Measurements from ENCODE around the gene TBPL1. TPM values are rescaled to one million over a fixed set of nuclear protein-coding genes. Genes with fewer than 3 reads are reported as not detected.
"Not testable (repeated sequence)": the region's sequence is repeated elsewhere in the genome, so short reads cannot be mapped to it uniquely, and the experiment has no call there.

TBPL1 gene
- total RNA-seq, 3 donors from 2014 or later: 46.4 to 48.0 (median 47.9) TPM

GRCh38 chr6:133958791-133959190 is 5.8 kb downstream of the TBPL1 start:
- ATAC-seq: no peak
- no peaks in the 10 kb centered on the region for H3K9me3 Mint-ChIP-seq
- DNase-seq: no peak
- H3K27me3 Mint-ChIP-seq (ENCODE audit: low read depth): no peaks in the 10 kb centered on the region
- peaks cover 3% of the 10 kb centered on the region for H3K36me3 Mint-ChIP-seq (ENCODE audit: insufficient read depth)
- no peak overlapping the region for H3K4me3 Mint-ChIP-seq
- peaks cover 82% of the 10 kb centered on the region for H3K4me1 Mint-ChIP-seq (ENCODE audit: low read depth)

DNA sequence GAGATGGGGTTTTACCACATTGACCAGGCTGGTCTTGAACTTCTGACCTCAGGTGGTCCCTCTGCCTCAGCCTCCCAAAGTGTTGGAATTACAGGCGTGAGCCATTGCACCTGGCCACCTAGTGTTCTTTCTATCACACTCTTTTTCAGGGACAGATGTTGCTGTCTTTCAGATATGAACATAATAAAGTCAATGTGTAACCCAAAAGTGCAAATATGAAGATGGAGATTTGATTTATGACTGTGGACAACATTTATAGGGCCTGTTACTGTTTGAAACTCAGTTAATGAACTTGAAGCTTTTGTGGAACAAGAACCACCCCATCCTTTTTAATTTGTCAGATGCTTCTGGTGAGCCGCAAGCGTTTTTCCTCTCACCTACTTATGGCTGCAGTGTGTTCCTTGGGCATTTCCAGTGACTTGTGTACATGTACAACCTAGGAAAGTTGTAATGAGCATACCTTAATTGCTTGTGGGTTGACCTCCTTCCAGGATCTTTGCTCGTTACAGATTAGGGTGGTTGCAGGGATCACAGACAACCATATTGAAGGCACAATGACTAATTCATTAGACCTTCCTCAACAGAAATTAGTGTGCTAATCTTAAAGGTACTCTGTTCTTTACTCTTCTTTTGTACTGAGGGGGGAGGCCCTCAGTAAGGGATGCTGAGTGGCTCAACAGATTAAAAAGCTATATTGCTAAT is 6.8 kb downstream of the TBPL1 start:
- Mint-ChIP-seq H3K36me3 (ENCODE audit: insufficient read depth) (peaks cover 3% of the 10 kb centered on the region), H3K9me3 (no peaks in the 10 kb centered on the region), H3K4me3 (no peak overlapping the region), H3K27me3 (ENCODE audit: low read depth) (no peaks in the 10 kb centered on the region), H3K4me1 (ENCODE audit: low read depth) (peaks cover 82% of the 10 kb centered on the region)
- ATAC-seq (no peak), DNase-seq (no peak)

- Mint-ChIP-seq H3K4me1 (ENCODE audit: low read depth) (peaks cover 74% of the 10 kb centered on the region), H3K4me3 (no peak overlapping the region), H3K27me3 (ENCODE audit: low read depth) (no peaks in the 10 kb centered on the region), H3K36me3 (ENCODE audit: insufficient read depth) (peaks cover 3% of the 10 kb centered on the region), H3K9me3 (no peaks in the 10 kb centered on the region)
- DNase-seq (no peak), ATAC-seq (no peak)
Measured at GRCh38 chr6:133961831-133962230, 8.8 kb downstream of the TBPL1 start.

DNA sequence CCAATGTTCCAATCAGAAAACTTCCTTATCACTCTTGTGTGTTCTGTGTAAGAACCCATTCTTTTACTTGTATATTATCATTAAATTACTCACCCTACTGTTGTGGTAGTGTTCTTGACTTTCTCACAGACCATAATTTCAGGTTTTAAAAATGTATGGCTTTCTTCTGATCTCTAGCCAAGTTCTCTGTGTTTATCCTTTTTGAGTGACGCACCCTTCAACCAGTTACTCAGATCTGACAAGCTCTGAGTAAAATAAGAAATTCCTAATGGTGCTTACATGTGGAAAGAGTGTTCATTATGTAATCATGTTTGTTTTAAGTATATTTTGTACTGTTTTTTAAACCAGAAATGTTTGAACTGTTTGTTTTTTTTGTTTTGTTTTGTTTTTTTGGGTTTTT is 11.0 kb downstream of the TBPL1 start:
- no peak overlapping the region for H3K4me3 Mint-ChIP-seq
- DNase-seq: no peak
- peaks cover 3% of the 10 kb centered on the region for H3K36me3 Mint-ChIP-seq (ENCODE audit: insufficient read depth)
- peaks cover 63% of the 10 kb centered on the region for H3K4me1 Mint-ChIP-seq (ENCODE audit: low read depth)
- no peaks in the 10 kb centered on the region for H3K27me3 Mint-ChIP-seq (ENCODE audit: low read depth)
- peak; percentile 75 to 77 for ATAC-seq
- H3K9me3 Mint-ChIP-seq: no peaks in the 10 kb centered on the region

DNA sequence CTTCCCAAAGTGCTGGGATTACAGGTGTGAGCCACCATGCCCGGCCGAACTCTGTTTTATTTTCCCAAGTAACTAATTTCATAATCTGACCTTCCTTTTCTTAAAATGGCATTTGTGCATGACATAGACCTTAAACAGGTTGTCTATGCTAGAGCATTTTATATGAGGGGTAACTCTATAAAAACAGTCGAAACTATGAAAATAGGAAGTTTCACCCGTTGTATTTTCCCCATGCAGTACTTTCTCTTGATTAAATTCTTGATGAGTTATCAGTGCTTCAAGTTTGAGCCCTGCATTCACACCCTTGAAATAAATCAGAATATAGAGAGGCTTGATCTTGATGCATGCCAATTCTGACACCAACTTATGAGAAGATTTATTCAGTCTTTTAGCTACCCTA is 11.7 kb downstream of the TBPL1 start:
- ATAC-seq (no peak), DNase-seq (no peak)
- Mint-ChIP-seq H3K4me1 (ENCODE audit: low read depth) (peaks cover 64% of the 10 kb centered on the region), H3K9me3 (no peaks in the 10 kb centered on the region), H3K4me3 (no peak overlapping the region), H3K27me3 (ENCODE audit: low read depth) (no peaks in the 10 kb centered on the region), H3K36me3 (ENCODE audit: insufficient read depth) (peaks cover 3% of the 10 kb centered on the region)

DNA sequence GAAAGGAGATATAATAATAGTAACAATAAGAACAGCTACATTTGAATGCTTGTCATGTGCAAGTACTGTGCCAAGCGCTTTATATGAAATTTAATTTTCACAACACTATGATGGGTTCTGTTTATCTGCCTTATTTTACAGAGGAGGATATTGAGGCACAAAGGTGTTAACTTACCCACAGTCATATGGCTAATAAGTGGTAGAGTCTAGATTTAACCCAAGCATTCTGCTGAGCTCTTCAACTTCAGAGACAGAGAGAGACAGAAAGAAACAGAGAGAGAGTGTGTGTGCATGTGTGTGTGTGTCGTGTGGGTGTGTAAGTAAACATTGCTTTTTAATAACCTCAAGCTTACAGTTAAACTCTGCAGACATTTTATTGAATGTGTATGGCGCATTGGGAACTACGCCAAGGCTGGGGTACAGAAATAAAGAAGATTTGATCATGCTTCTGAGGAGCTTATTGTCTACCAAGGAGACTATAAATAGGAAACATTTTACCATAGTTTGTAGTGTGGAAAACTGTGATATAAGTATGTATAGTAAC is 12.9 kb downstream of the TBPL1 start:
- no peak for ATAC-seq
- no peak for DNase-seq
- Mint-ChIP-seq H3K9me3 (no peaks in the 10 kb centered on the region), H3K4me1 (ENCODE audit: low read depth) (peaks cover 62% of the 10 kb centered on the region), H3K36me3 (ENCODE audit: insufficient read depth) (peaks cover 3% of the 10 kb centered on the region), H3K4me3 (no peak overlapping the region), H3K27me3 (ENCODE audit: low read depth) (no peaks in the 10 kb centered on the region)

DNA sequence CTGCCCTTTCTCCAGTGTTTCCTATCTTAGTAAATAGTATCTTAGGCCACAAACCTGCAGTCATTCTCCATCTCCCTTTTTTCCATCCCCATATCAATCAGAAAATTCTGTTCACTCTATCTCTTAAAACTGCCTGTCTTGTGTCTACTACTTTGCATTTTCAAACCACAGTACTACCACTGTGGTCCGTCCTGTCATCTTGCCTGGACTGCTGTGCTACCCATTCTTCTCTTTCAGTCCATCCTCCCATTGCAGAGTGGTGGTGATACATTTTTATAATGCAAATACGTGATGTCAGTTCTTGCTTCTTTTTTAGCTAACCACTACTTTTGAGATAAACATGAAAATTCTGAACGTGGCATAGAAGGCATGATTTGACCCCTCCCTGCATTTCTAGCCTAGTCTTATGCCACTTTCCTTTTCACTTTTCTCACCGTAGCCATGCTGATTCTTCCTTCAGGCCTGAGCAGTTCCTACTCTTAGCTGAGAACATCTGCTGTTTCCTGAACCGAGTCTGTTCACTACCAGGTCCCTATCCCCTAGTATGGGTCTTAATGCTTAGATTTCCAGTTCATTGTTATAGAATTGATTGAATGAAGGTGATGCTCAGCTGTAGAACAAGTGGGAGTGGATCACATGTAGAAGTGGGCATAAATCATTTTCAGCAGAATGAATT is 13.8 kb downstream of the TBPL1 start:
- H3K27me3 Mint-ChIP-seq (ENCODE audit: low read depth): no peaks in the 10 kb centered on the region
- no peak for ATAC-seq
- DNase-seq: no peak
- peaks cover 63% of the 10 kb centered on the region for H3K4me1 Mint-ChIP-seq (ENCODE audit: low read depth)
- peaks cover 3% of the 10 kb centered on the region for H3K36me3 Mint-ChIP-seq (ENCODE audit: insufficient read depth)
- no peak overlapping the region for H3K4me3 Mint-ChIP-seq
- no peaks in the 10 kb centered on the region for H3K9me3 Mint-ChIP-seq

DNA sequence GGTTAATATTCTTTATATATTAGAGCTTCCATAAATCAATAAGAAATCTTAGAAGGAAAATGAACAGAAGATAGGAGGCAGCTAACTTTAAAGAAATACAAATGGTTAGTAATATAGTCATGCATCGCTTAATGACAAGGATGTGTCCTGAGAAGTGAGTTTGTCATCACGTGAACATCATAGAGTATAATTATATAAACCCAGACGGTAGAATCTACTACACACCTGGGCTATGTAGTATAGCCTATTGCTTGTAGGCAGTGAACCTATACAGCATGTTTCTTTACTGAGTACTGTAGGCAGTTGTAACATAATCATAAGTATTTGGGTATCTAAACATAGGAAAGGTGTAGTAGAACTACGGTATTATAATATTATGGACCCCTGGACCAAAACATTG is 14.3 kb downstream of the TBPL1 start:
- H3K9me3 Mint-ChIP-seq: no peaks in the 10 kb centered on the region
- H3K36me3 Mint-ChIP-seq (ENCODE audit: insufficient read depth): peaks cover 3% of the 10 kb centered on the region
- no peaks in the 10 kb centered on the region for H3K27me3 Mint-ChIP-seq (ENCODE audit: low read depth)
- ATAC-seq (no peak), DNase-seq (no peak)
- no peak overlapping the region for H3K4me3 Mint-ChIP-seq
- peaks cover 62% of the 10 kb centered on the region for H3K4me1 Mint-ChIP-seq (ENCODE audit: low read depth)

DNA sequence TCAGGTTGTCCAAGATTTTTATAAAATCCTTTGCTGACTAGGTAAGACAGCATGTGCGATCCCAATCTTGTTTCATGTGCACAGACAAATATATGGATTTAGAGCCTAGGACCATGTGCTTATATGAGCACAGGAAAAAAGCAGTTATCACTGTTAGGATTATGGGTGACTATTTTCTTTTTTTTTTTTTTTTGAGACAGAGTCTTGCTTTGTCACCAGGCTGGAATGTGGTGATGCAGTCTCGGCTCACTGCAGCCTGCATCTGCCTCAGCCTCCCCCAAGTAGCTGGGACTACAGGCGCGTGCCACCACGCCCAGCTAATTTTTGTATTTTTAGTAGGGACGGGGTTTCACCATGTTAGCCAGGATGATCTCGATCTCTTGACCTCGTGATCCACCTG is 14.8 kb downstream of the TBPL1 start:
- not testable (repeated sequence) for H3K27me3 Mint-ChIP-seq (ENCODE audit: low read depth); H3K9me3 Mint-ChIP-seq; DNase-seq; H3K4me3 Mint-ChIP-seq; ATAC-seq; H3K36me3 Mint-ChIP-seq (ENCODE audit: insufficient read depth)
- peaks cover 58% of the 10 kb centered on the region for H3K4me1 Mint-ChIP-seq (ENCODE audit: low read depth)

GRCh38 chr6:133969285-133969920 is 16.4 kb downstream of the TBPL1 start:
- H3K4me3 Mint-ChIP-seq: no peak overlapping the region
- peaks cover 56% of the 10 kb centered on the region for H3K4me1 Mint-ChIP-seq (ENCODE audit: low read depth)
- H3K9me3 Mint-ChIP-seq: no peaks in the 10 kb centered on the region
- H3K27me3 Mint-ChIP-seq (ENCODE audit: low read depth): no peaks in the 10 kb centered on the region
- DNase-seq (no peak), ATAC-seq (peak; percentile 34 to 47)
- H3K36me3 Mint-ChIP-seq (ENCODE audit: insufficient read depth): no peaks in the 10 kb centered on the region

GRCh38 chr6:133969921-133970295 is 16.9 kb downstream of the TBPL1 start:
- ATAC-seq: no peak
- Mint-ChIP-seq H3K9me3 (no peaks in the 10 kb centered on the region), H3K36me3 (ENCODE audit: insufficient read depth) (no peaks in the 10 kb centered on the region), H3K4me1 (ENCODE audit: low read depth) (peaks cover 51% of the 10 kb centered on the region), H3K27me3 (ENCODE audit: low read depth) (no peaks in the 10 kb centered on the region), H3K4me3 (no peak overlapping the region)
- no peak for DNase-seq

GRCh38 chr6:133971861-133972260 is 18.8 kb downstream of the TBPL1 start:
- no peak for ATAC-seq
- H3K27me3 Mint-ChIP-seq (ENCODE audit: low read depth): no peaks in the 10 kb centered on the region
- no peak overlapping the region for H3K4me3 Mint-ChIP-seq
- peaks cover 51% of the 10 kb centered on the region for H3K4me1 Mint-ChIP-seq (ENCODE audit: low read depth)
- H3K36me3 Mint-ChIP-seq (ENCODE audit: insufficient read depth): no peaks in the 10 kb centered on the region
- DNase-seq: no peak
- no peaks in the 10 kb centered on the region for H3K9me3 Mint-ChIP-seq

- Mint-ChIP-seq H3K4me1 (ENCODE audit: low read depth) (peaks cover 50% of the 10 kb centered on the region), H3K9me3 (no peaks in the 10 kb centered on the region), H3K36me3 (ENCODE audit: insufficient read depth) (no peaks in the 10 kb centered on the region), H3K4me3 (no peak overlapping the region), H3K27me3 (ENCODE audit: low read depth) (no peaks in the 10 kb centered on the region)
- no peak for ATAC-seq
- no peak for DNase-seq
Measured at GRCh38 chr6:133972388-133972787, 19.4 kb downstream of the TBPL1 start.

DNA sequence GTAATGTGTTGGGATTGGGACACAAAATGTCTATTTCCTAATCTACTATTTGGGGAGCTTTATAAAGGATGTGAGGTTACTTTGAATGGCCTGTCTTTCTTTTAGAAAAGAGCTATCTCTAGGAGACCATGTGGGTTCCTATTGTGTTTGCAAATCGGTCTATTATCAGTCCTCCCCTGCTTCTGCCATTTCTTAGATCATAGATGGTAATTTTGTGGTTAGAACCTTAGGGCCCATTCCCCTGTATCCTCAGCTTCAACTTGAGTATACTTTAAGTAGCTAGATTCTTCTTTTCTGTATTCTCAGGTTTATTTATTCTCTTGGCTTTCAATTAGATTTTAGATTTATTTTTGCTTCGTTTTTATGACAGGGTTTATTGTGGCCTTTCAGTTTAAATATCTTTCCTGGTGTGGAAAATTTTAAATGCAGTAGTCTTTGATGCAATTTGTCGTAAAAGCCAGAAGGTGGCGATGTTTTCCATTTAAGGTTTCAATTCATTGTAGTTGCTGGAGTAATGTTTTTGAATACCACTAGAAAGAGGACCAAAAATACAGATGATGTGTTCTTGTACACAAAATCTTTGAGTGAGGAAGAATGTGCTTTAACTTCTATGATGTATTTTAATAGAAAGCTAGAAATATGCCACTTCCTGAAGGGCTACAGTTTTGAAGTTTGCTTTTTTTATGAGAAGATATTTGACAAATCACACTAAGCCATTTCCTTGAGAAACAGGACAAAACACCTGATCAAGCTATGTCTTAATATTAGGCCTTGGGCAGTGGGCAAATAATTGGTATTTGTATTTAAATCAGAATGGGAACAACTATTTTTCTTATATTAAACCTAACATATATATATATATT is 20.3 kb downstream of the TBPL1 start:
- Mint-ChIP-seq H3K9me3 (no peaks in the 10 kb centered on the region), H3K4me1 (ENCODE audit: low read depth) (peaks cover 59% of the 10 kb centered on the region), H3K27me3 (ENCODE audit: low read depth) (no peaks in the 10 kb centered on the region), H3K4me3 (no peak overlapping the region), H3K36me3 (ENCODE audit: insufficient read depth) (no peaks in the 10 kb centered on the region)
- peak; percentile 48 to 58 for ATAC-seq
- no peak for DNase-seq
